HG03565 (cell line): ENCODE results near the gene LYPD6B.

ENCODE experiments used
- ATAC-seq: cut with Tn5 transposase; IDR thresholded peaks from one replicate; pipeline ENCODE4 v1.9.1; 2021; ENCODE audit warnings: mild to moderate bottlenecking, moderate library complexity; ENCODE audit not compliant: unreplicated experiment

LYPD6B gene

DNA sequence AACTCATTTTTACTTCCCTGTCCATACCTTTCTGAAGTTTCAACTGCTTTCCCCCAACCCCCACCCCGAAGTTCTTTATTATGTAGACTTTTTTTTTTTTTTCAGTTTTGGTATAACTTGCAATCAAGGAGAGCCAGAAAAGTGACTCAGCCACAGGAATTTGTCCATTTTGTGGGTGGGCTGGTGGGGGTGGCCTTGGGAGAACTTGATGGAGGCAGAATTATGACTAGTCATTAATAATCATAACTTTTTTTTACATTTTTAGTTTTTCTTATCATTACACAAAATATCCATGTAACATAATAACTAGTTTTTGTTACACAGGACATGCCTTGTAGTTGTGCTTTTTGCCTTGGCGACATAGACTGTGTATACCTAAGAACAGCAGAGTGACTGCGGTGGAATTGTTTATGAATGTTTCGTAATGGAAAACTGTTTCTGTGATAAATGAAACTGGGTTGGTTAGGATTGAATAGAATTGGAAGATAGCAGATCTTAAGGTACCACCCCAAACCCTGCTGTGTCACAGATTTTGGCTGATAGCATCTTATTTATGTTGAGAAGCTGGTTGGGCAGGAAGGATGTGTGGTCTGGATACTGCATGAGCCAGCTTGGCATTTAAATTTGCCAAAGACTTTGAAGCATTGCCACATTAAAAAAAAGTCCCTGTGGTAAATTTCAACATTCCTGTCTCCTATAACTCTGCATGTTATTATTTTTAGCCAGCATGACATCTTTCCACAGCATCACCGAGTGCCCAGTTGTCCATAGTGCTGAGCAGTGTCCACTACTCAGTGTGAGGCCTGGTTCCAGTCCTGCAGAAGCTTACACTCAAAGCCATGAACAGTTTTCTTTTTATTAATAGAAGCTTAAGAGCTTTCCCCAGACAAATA, 30.7 kb downstream of the LYPD6B start:
- ATAC-seq, result no peak

DNA sequence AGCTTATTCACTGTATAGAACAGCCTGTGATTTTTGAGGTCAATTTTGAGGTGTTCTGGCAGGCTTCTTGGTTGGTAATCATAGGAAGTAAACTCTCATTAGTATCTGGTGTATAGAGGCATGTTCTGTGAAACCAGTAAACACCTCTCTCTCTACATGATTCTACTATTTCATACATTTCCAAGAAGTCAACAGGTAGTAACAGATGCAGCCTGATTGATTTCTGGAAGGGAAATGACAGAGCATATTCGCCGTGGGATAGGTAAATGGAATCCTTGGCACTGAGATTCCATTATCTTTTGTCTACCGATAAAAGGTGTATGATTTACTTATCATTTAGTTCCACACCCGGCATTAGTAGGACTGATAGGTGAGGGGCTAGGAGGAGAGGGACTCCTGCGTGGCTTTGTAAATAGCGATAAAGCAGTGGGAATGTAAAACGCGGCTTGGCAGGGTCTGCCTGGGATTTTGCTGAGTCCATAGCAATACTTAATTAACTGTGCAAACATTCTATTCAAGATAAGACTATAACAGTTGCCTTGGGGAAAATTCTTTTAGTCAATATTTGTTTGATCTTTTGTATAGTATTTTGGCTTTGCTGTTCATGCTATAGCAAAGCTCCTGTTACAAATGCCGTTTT, 32.3 kb downstream of the LYPD6B start:
- no peak for ATAC-seq

DNA sequence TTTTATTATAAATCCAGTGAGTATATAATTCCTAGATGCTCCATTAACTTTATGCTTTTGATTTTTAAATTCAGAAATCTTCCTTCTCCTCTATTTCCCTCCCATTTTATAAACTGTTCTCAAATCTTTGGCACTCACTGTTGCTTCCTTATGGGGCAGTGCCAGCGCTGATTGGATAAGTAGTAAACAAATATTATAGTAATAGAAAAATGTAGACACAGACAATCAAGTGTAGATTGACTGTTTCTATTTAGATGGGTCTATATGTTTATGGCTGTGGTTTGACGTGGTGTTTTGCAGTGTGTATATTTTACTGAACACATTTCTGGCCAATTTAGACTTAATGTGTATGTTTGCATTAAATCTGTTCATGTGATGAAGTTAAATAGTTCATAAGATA, 36.6 kb downstream of the LYPD6B start:
- ATAC-seq, result no peak

DNA sequence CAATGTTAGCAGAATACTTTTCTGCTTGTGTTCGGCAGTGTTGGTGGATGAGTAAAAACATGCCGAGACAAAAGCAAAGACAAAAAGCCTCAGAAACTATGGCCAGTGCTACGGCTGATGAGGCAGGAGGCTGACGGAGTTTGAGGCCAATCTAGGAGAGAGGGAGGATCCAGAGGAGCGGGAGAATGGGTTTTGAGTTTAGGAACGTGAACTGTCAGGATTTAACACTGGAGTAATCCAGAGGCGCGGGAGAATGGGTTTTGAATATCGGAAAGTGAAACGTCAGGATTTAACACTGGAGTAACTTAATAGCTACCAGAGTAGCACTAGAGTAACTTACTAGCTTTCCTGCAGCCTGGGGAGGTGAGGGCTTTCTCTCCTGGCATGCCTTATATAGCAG, 37.4 kb downstream of the LYPD6B start:
- no peak for ATAC-seq

DNA sequence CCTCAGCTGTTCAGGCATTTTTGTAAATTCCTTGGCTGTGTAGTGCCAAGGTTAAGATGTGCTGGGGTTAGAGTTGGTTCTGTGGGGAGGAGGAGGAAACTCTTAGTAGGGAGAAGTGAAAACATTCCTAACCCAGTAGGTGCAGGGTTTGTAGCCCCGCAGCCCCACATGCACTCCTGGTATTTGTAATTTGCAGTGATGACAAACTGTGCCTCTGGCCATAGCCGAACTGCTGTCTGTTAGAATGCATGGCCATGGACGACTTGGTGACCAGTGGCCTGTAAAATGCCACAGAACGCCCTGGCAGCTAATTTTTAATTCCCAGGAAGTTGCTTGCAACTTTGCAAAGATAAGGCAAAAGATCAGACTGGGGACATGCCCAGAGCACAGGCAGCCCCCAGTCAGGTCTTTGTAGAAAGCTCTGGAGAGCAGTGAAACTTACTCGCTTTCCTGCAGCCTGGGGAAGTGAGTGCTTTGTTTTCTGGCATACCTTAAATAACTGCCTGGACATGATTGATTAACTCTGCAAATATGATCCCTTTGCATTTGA, 38.4 kb downstream of the LYPD6B start:
- ATAC-seq, result no peak

DNA sequence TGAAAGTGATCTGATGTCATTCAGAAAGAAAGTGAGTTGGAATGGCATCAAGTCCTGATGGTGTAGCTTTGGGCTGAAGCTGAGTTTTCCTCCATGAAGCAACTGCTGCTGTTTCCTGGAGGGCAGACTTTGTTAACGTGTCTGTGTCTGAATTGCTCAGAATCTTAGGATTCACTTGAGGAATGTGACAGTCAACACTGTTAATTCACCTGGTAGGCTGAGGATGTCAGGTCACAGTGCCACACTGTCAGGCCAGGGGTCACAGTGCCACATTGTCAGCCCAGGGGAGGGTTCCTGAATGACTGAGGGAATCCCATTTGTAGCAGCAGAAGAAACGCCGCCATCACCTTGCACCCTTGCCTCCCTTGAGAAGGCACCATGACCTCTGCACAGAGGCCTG, 39.4 kb downstream of the LYPD6B start:
- no peak for ATAC-seq

DNA sequence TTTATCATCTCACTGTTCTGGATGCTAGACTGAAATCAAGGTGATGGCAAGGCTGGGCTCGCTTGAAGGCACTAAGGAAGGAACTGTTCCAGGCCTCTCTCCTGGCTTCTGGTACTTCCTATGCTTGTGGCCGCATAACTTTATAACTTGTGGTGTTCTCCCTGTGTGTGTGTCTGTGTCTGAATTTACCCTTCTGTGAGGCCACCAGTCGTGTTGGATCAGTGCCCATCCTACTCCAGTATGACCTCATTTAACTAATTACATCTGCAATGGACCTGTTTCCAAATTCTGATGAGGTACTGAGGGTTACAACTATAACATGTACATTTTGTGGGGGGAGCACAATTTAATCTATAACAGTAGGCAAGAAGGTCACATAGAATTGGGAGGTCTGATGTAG, 41.6 kb downstream of the LYPD6B start:
- no peak for ATAC-seq

DNA sequence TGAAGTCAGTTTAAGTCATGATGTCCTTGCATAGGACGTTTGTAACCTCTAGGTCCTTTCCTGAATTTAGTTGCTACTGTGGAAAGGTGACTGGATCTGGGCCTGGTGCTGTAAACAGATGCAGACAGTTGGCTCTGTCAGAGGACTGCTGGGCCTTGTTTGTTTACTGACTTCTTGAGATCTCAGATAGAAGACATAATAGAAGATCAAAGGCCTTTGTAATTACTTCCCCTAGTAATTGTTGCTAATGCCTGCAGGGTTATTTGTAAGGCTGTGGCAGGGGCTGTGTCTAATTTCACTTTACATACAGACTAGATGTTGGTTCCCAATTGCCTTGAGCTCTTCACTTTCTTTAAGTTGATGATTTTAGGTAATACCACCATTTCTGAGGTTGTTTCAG, 42.5 kb downstream of the LYPD6B start:
- no peak for ATAC-seq

DNA sequence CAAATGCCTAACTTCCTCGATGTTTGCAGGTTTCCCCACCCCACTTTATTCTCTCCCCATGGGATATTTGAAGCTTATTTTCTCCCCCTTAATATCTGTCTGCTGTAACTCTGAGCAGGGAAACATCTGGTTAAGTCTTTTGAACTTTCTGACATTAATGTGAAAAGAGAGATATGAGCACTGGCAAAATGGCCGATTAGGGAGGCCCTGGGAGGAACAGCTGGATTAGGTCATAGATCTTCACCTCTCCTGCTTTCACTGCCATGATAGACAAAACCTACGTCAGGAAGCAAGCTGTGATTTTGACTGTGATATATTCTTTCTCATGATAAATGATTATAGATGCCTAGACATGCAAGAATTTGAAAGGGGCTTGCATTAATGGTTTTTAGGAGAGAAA, 43.6 kb downstream of the LYPD6B start:
- ATAC-seq, result no peak

DNA sequence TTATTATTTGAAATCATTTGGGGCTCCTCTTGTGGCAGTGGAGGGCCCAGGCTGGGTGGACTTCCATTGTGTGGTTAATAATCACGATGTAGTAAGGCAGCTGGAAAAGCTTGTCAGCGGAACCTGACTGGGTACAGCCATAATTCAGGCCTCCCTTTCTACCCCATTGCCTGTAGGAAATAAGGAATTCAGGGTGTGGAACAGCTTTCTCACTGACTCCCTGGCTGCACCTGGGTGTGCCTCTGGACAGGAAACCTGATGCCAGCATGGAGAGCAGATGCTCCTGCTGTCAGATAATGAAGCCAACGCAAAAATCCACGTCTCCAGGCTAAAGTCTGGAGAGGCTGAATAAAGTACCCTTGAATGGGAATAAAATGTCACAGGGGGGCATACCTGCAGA, 44.2 kb downstream of the LYPD6B start:
- no peak for ATAC-seq

DNA sequence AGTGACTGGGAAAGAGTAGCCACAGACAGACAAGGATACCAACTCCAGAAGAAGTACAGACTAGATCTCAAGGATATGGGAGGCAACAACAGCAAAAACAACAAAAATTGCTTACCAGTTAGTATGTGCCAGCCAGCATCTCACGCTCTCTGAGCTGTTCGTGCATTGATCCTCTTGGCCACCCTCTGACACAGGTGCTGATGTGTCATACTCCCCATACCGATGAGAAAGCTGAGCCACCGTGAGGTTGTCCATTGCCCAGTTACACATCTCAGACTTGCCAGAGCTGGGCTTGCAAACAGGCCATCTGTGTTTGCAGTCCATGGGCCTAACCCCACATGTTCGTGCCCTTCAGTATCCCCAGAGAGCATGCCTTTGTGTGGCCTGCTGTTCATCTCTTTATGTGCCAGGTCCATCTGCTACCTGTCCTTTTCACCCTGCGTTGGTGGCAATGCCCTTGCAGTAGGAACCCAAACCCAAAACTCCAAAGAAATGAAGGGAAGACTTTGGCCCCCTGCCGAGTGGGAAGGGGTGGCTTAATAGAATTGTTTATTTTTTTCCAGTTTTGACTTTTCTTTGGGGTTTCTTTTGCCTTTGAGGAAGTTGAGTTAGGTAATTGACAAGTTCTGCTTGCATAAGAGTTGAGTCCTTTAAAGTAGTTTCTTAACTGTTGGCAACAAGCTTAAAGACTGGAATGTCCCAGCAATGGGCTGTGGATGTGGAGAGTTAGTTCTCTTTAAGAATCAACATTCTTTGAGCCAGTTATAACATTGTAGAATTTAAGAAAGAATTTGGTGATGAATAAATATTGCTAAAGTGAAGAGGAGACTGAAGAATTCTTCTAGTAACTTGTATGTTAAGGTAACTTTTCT, 46.7 kb downstream of the LYPD6B start:
- ATAC-seq, result no peak

DNA sequence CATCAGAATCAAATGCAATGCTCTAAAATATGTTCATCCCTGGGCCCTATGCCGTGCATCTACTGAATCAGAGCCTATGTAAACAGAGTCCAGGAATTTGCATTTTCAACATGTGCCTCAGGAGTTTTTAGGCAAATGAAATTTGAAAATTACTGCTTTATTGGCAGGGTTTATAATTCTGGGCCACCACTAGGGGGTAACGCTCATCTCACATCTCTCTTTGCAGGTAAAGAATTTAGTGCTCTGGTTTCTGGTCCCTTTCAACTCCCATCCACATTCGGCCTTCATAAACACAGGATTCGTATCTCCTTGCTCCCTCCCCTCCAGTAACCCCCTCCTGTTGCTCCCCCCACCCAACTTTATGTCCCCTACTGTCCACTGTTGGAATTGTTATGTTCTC, 49.3 kb downstream of the LYPD6B start:
- no peak for ATAC-seq

DNA sequence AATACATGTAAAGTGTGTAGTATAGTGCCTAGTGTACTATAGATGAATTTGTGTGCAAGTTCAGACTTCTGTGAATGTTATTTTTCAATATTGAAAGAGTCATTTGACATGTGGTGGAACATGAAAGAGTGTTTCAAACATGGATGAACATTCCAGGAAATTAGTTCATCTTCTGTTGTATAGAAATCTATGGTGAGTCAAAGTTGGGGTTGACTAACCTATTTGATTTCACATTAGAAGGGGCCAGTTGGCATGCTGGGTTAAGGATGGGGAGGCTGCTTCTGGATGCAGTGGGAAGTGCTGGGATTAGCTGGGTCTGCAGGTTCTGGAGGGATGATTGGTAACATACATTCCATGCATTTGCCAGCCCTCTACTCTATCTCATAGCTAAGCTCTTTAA, 50.6 kb downstream of the LYPD6B start:
- ATAC-seq, result no peak

DNA sequence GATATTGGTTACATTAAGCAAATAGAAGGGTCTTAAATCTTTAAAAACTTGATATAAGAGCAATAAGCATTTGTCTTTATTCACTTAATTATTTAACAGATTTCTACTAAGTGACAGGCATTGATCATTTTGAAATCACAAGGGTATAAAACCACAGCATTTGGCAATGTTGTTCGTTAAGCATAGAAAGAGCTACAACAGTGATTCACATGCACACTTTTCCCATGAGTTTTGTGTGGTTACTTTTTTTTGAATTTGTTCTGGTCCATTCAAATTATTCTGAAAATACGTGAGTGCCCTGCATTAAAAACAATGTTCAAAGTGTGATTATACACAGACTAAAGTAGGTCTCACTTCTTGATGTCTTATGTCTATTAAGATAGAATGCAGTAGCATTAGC, 52.2 kb downstream of the LYPD6B start:
- no peak for ATAC-seq

DNA sequence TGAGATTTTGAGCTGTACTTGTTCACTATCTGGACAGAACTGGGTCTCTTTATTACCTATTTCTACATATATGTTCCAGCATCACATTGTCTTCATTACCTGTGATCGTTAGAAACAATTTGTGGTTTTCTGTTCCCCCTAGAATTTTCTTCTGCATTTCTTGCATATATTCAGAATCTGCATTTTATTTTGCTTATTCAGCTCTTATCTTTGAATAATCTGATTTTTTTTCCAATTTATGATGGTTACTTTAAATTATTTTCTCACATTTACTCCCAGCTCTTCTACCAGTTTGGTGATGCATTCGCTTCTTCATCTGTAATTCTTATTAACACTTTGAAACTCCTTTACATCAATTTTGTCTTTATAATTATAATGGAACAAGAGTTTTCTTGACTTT, 55.1 kb downstream of the LYPD6B start:
- ATAC-seq, result no peak

DNA sequence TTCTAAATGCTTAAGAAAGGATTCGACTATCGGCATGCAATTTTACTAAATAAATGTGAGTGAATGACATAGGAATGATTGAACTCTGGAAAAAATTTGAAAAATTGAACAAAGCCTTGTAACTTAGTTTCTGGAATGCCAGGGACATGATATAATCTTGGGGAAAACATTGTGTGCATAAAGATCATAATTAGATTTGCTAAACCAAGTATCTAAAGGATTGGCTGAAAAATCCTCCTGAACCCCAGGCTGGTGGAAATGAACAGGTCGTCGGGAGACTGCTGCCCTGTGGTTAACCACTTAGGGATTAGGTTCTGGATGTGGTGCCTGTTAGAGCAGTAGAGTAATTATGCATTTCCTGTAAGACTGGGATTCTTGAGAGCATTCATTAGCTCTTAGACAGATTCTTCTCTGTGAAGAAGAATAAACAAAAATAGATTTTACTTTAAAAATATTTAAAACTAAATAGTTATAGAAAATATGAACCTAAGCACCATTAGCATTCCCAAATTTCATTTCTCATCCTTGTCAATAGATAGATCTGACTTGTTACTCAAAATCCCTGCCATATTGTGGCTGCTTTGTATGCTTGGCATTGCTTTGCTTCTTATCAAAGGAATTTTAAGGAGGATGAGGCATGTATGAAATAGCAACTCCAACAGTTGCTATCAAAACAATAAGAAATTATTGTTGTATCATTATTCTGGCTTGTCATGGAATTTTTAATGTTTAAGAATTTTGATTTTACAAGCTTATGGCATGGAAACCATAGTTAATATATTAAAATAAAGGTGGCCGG, 55.9 kb downstream of the LYPD6B start:
- ATAC-seq, result no peak

DNA sequence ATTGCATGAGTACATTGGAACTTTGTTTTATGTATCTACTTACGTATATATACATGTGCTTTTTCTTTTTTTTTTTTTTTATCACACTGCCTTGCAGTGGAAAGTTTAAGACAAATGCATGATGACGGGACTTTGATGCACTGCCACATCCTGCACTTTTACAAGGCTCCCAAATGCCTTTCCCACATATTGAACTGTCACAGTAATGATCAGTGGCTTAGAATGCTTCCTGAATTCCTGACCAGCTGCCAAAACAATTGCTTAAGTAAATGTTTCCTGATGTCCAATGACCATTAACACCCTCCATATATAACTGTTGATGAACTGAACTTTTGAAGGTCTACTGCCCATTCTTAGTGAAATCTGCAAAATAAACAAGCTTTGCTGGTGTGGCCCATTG, 60.2 kb downstream of the LYPD6B start:
- ATAC-seq, result no peak

DNA sequence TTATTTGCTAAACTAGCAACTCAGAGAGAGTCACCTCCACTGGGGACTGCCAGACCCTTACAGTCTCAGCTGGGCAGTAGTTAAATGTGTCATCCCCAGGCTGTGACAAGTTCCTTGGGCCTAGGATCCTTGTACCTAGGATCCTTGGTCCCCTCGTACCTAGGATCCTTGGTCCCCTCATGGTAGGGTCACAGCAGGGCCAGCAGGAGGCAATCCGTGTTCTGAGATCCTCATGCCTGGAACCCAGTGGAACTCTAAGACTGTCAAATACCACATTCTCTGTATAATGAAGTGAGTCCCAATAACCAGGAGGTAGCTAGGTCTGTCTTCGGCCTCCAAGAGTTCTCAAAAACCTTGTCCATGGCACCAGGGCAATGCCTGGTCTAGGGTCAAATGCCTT, 60.8 kb downstream of the LYPD6B start:
- ATAC-seq, result no peak

DNA sequence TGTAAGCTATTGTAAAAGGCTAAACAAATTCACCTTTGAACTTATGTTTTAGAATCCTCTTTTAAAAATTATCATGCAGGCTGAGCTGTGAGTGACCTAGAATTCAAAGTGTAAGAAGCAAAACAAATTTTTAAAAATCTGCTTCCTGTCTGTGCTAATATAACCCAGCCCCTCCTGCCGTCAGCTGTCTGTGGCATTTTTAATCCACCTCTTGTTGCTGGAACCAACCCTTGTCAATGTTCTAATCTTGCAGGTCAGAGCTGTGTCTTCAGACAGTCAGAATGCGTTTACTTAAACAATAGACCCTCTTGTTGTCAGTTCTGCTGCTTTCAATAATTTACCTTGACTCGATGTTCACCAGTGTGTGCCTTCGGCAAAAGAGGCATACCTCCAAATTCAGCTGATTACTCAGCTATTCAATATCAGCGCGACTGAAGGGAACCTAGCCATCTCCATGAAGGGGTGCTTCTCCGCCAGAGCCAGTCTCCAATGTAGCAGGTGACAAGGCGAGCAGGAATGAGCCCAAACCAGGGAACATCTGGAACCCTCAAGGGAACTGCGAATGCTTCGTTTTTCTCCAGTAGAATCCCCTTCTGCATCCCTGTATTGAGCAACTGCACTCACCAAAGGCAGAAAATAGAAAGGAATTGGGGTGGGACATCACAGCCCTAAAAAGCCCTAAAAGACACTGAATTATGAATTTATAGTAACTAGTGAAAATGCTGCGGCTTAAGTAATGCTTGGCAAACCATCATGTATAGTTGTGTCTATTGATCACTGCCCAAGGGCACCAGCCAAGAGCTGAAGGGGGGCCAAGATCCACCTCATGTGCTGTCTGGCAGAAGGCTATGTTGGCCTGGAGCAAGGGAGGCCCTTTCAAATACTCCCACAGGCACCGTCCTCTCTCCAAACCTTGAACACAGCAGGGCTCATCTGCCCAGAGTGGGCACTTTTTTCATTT, 62.5 kb downstream of the LYPD6B start:
- no peak for ATAC-seq
